Measurements from ENCODE around the gene TBL1X. TPM values are rescaled to one million over a fixed set of nuclear protein-coding genes. Genes with fewer than 3 reads are reported as not detected.

The TBL1X gene
- total RNA-seq, 1 experiment from 2014 or later, result 31.9 TPM

GRCh38 chrX:9746148-9746888 lies 281.5 kb downstream of the TBL1X start:
- CTCF ChIA-PET, result no interaction called here
- Histone ChIP-seq H3K36me3 (ENCODE audit: low read depth, low read length) (no peaks in the 10 kb centered on the region), H3K9ac (ENCODE audit: low read length) (no peak overlapping the region), H3K4me1 (ENCODE audit: insufficient read depth, low read length) (peaks cover 8% of the 10 kb centered on the region; the same call in 1 of the 2 replicates), H3F3A (ENCODE audit: low read length, unreplicated experiment) (no peaks in the 10 kb centered on the region), H3K4me2 (ENCODE audit: low read length) (no peak overlapping the region), H3K79me2 (ENCODE audit: low read length) (no peaks in the 10 kb centered on the region), H3K9me3 (ENCODE audit: low read length) (no peaks in the 10 kb centered on the region), H2AFZ (ENCODE audit: low read length) (no peak overlapping the region), H3K9me2 (replicated peaks; ENCODE audit: low read length) (no peaks in the 10 kb centered on the region), H3K27ac (ENCODE audit: low read length) (no peak overlapping the region), H3K27me3 (ENCODE audit: low read length) (no peaks in the 10 kb centered on the region), H3K4me3 (ENCODE audit: low read length) (no peak overlapping the region), H4K20me1 (ENCODE audit: low read length) (no peaks in the 10 kb centered on the region)
- POLR2A ChIA-PET (ENCODE audit: unreplicated experiment), result no interaction called here
- no peak for TF ChIP-seq EZH2 (IDR thresholded peaks at IDR 0.05; ENCODE audit: low read length, unreplicated experiment)
- TF ChIP-seq EZH2phosphoT487 (IDR thresholded peaks at IDR 0.05; ENCODE audit: borderline replicate concordance, low read length), result no peak
- TF ChIP-seq CTCF (conservative IDR thresholded peaks at IDR 0.05; ENCODE audit: low read depth, low read length), result no peak
- intact Hi-C loops (cut with micrococcal nuclease), result no loop called here
- BruUV-seq (replicated peaks), result no TSS peak
- peak; percentile 35; the same call in 1 of the 2 replicates for ATAC-seq
- DNase-seq, result peak; percentile 4

GRCh38 chrX:9747644-9748043 lies 282.8 kb downstream of the TBL1X start:
- BruUV-seq (replicated peaks), result no TSS peak
- POLR2A ChIA-PET (ENCODE audit: unreplicated experiment), result no interaction called here

More at GRCh38 chrX:9747644-9748043, 282.8 kb downstream of the TBL1X start:
- no peaks in the 10 kb centered on the region for H3F3A ChIP-seq (ENCODE audit: low read length, unreplicated experiment)
- intact Hi-C loops (cut with micrococcal nuclease), result no loop called here
- DNase-seq (no peak), ATAC-seq (no peak)
- H3K9ac ChIP-seq (ENCODE audit: low read length), result no peak overlapping the region
- no peak overlapping the region for H3K4me2 ChIP-seq (ENCODE audit: low read length)
- H4K20me1 ChIP-seq (ENCODE audit: low read length), result no peaks in the 10 kb centered on the region
- no peak overlapping the region for H2AFZ ChIP-seq (ENCODE audit: low read length)
- CTCF ChIA-PET, result no interaction called here
- no peaks in the 10 kb centered on the region for H3K79me2 ChIP-seq (ENCODE audit: low read length)
- H3K4me1 ChIP-seq (ENCODE audit: insufficient read depth, low read length), result peaks cover 8% of the 10 kb centered on the region; the same call in 1 of the 2 replicates
- H3K36me3 ChIP-seq (ENCODE audit: low read depth, low read length), result no peaks in the 10 kb centered on the region
- H3K27me3 ChIP-seq (ENCODE audit: low read length), result no peaks in the 10 kb centered on the region
- no peaks in the 10 kb centered on the region for H3K9me2 ChIP-seq (replicated peaks; ENCODE audit: low read length)
- no peaks in the 10 kb centered on the region for H3K9me3 ChIP-seq (ENCODE audit: low read length)
- H3K27ac ChIP-seq (ENCODE audit: low read length), result no peak overlapping the region
- H3K4me3 ChIP-seq (ENCODE audit: low read length), result no peak overlapping the region
- TF ChIP-seq CTCF (conservative IDR thresholded peaks at IDR 0.05; ENCODE audit: low read depth, low read length), result no peak
- TF ChIP-seq EZH2 (IDR thresholded peaks at IDR 0.05; ENCODE audit: low read length, unreplicated experiment), result no peak
- TF ChIP-seq EZH2phosphoT487 (IDR thresholded peaks at IDR 0.05; ENCODE audit: borderline replicate concordance, low read length), result no peak
